K562 (cell line): ENCODE results near the gene AHNAK.

Experiments used
- ARID3B ChIP-seq: fragments of 250-450 bp; sonication (Bioruptor Pico); IDR thresholded peaks from 2 replicates; pipeline ENCODE4 v1.4.0; 2020; ENCODE audit warnings: borderline replicate concordance
- CEBPG ChIP-seq, 3 experiments: fragments of 200-800 bp in 1 of 3; sonication (Bioruptor generic) in 1 of 3; sonication (generic) in 1 of 3; formaldehyde crosslinking in 1 of 3; IDR thresholded peaks in 2 of 3; conservative IDR thresholded peaks in 1 of 3; 2 replicates each; pipeline versions ENCODE4 v1.6.1 to v1.8.0; 2016 to 2022; ENCODE audit warnings: missing compliant biosample characterization in 2 of 3, missing genetic modification characterization in 2 of 3, mild to moderate bottlenecking in 1 of 3, missing genetic modification reagents in 1 of 3
- EP300 ChIP-seq: IDR thresholded peaks from 2 replicates; pipeline ENCODE4 v1.6.1; 2012; ENCODE audit warnings: low read length, improper control_type of control experiment
- KLF13 ChIP-seq: fragments of 450-650 bp; IDR thresholded peaks from 2 replicates; pipeline ENCODE4 v1.6.1; 2016; ENCODE audit warnings: missing genetic modification characterization, low read depth, mild to moderate bottlenecking, missing compliant biosample characterization, moderate library complexity, borderline replicate concordance
- MTA1 ChIP-seq: fragments of 450-650 bp; IDR thresholded peaks from 2 replicates; pipeline ENCODE4 v1.6.1; 2017; ENCODE audit warnings: borderline replicate concordance
- SMC3 ChIP-seq: conservative IDR thresholded peaks from 2 replicates; pipeline ENCODE4 v1.6.1; 2011; ENCODE audit warnings: low read depth, low read length, improper control_type of control experiment; ENCODE audit not compliant: insufficient read depth
- STAT5B ChIP-seq: fragments of 250-450 bp; sonication (Bioruptor Pico); IDR thresholded peaks from 2 replicates; pipeline ENCODE4 v1.8.0; 2021; ENCODE audit warnings: mild to moderate bottlenecking, inconsistent platforms
- THRA ChIP-seq: fragments of 450-650 bp; IDR thresholded peaks from 2 replicates; pipeline ENCODE4 v1.6.1; 2017; ENCODE audit warnings: mild to moderate bottlenecking, moderate library complexity
- TOE1 ChIP-seq, 2 experiments: fragments of 450-650 bp in 1 of 2; sonication (generic) in 1 of 2; formaldehyde crosslinking in 1 of 2; IDR thresholded peaks; 2 replicates each; pipeline versions ENCODE4 v1.7.1 to v1.8.0; 2016 to 2022; ENCODE audit warnings: borderline replicate concordance in 2 of 2, mild to moderate bottlenecking in 2 of 2, antibody characterized with exemption in 1 of 2, inconsistent platforms in 1 of 2, low read depth in 1 of 2, missing genetic modification reagents in 1 of 2, moderate library complexity in 1 of 2
- TSC22D4 ChIP-seq: fragments of 450-650 bp; IDR thresholded peaks from 2 replicates; pipeline ENCODE4 v1.6.1; 2016; ENCODE audit warnings: missing genetic modification characterization, missing biosample characterization, control low read depth
- ZBTB9 ChIP-seq: fragments of 450-650 bp; formaldehyde crosslinking; IDR thresholded peaks from 2 replicates; pipeline ENCODE4 v1.4.0; 2020; ENCODE audit warnings: mild to moderate bottlenecking, moderate library complexity
- ZNF583 ChIP-seq: fragments of 250-450 bp; sonication (Bioruptor Pico); IDR thresholded peaks from 2 replicates; pipeline ENCODE4 v1.4.0; 2020

GRCh38 chr11:62496676-62497075, 49.9 kb downstream of the AHNAK start:
- TF ChIP-seq EP300 (no peak), CEBPG (CRISPR knock-in tag; IDR thresholded peaks at IDR 0.05) (no peak), CEBPG (tag; conservative IDR thresholded peaks at IDR 0.05 in 1 of 2, IDR thresholded peaks at IDR 0.05 in 1 of 2) (no peak), ZNF583 (no peak), ZBTB9 (CRISPR knock-in tag) (no peak), TOE1 (IDR thresholded peaks at IDR 0.05; ENCODE audit: borderline replicate concordance) (no peak), TOE1 (CRISPR knock-in tag; IDR thresholded peaks at IDR 0.05; ENCODE audit: borderline replicate concordance, low read depth) (no peak), ARID3B (CRISPR knock-in tag) (no peak), SMC3 (no peak), KLF13 (tag) (no peak), STAT5B (no peak), TSC22D4 (tag) (no peak), MTA1 (no peak), THRA (no peak)
